Measurements from ENCODE around the gene ARMC7. TPM values are rescaled to one million over a fixed set of nuclear protein-coding genes. Genes with fewer than 3 reads are reported as not detected.
A peak's percentile ranks its signal among the peaks of the same experiment; 100 is the strongest.

Gene ARMC7
- total and polyA plus RNA-seq, 2 of the 4 experiments (the other 2 are of a cell fraction): 1.8 to 6.9 TPM

DNA sequence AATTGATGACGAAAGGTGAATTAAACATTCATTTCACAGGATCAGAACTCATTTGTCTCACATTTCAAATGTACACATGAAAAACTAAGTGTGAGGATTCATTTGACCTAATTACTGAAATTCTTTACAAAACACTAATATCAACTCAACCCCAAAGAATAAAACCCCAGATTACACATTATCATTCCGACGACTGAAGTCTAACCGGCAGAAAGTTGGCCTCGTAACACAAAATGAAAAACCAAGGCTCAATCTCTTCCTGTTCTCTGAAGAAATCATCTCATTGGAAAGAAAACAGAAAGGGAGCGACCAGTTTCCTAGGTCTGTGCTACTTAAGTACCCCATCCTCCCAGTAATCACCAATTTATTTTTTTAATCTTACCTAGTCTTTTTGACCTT, 42.8 kb downstream of the ARMC7 start:
- in situ Hi-C loops (cut with MboI; ENCODE audit: low sequenced_read_pairs): no loop called here
- Histone ChIP-seq H4K8ac (ENCODE audit: low read depth in 2 of 2, low read length in 2 of 2) (peak overlapping the region in 1 of 2 experiments; percentile 84; a peak in 2 of 4 replicates), H2BK20ac (ENCODE audit: low read depth, low read length) (no peak overlapping the region), H3K4me2 (ENCODE audit: low read depth, low read length) (peak overlapping the region; percentile 96), H2BK15ac (ENCODE audit: low read depth, low read length) (no peak overlapping the region), H3K4me3 (ENCODE audit: insufficient read depth, low read depth, low read length) (peak overlapping the region; percentile 75), H3K27me3 (ENCODE audit: control insufficient read depth, insufficient read depth, low read length) (no peaks in the 10 kb centered on the region), H4K91ac (ENCODE audit: insufficient read depth, low read depth, low read length) (peak overlapping the region; percentile 45; the same call in 1 of the 2 replicates), H3K4me1 (ENCODE audit: control insufficient read depth, insufficient read depth, low read length) (no peaks in the 10 kb centered on the region), H3K9ac (ENCODE audit: low read depth, low read length) (peak overlapping the region; percentile 74), H3K27ac (ENCODE audit: insufficient read depth, low read length) (peak overlapping the region; percentile 25; the same call in 1 of the 2 replicates), H3K9me1 (ENCODE audit: insufficient read depth, low read length) (peaks cover 6% of the 10 kb centered on the region; the same call in 1 of the 2 replicates), H2AK5ac (ENCODE audit: low read depth, low read length) (peak overlapping the region; percentile 17; the same call in 1 of the 2 replicates), H3K79me1 (ENCODE audit: low read depth in 1 of 2, low read length in 2 of 2) (peaks cover 16 to 42% of the 10 kb centered on the region in 2 experiments), H2BK5ac (ENCODE audit: low read depth, low read length, poor library complexity, severe bottlenecking) (peak overlapping the region; percentile 6), H2AFZ (replicated peaks; ENCODE audit: low read length, poor library complexity) (no peak overlapping the region), H2AK9ac (replicated peaks; ENCODE audit: low read depth, low read length, poor library complexity) (no peak overlapping the region), H3K36me3 (ENCODE audit: control insufficient read depth, insufficient read depth, low read length) (peaks cover 9% of the 10 kb centered on the region), H3K56ac (ENCODE audit: extremely low read depth, insufficient read depth, low read length) (peak overlapping the region; percentile 66), H2BK120ac (ENCODE audit: low read depth, low read length) (no peak overlapping the region), H3K9me3 (ENCODE audit: control insufficient read depth, insufficient read depth, low read length) (no peaks in the 10 kb centered on the region), H3K18ac (ENCODE audit: low read depth, low read length) (no peak overlapping the region), H4K20me1 (ENCODE audit: insufficient read depth, low read length) (peaks cover 23% of the 10 kb centered on the region), H3K14ac (replicated peaks; ENCODE audit: low read depth, low read length) (peak overlapping the region; percentile 85), H3K4ac (ENCODE audit: low read depth, low read length) (peak overlapping the region; percentile 73), H3K23ac (ENCODE audit: low read depth, low read length) (peak overlapping the region; percentile 96), H4K5ac (ENCODE audit: low read depth, low read length) (no peak overlapping the region)
- ATAC-seq (ENCODE audit: low read depth): no peak
- 6% methylated on average over 4 of the region's 6 CpGs; no CpG with 5 or more reads in 1 of the 2 experiments for WGBS, 2 experiments (ENCODE audit: extremely low coverage in 2 of 2, insufficient read length in 1 of 2)
- peak; percentile 12 for DNase-seq
- POLR2A ChIA-PET (ENCODE audit: unreplicated experiment): no interaction called here
- TF ChIP-seq POLR2A (IDR thresholded peaks at IDR 0.05; ENCODE audit: low read depth, low read length) (no peak), CEBPB (IDR thresholded peaks at IDR 0.05; ENCODE audit: low read depth, low read length) (no peak), CHD1 (IDR thresholded peaks at IDR 0.05; ENCODE audit: low read depth, low read length) (no peak), RAD21 (IDR thresholded peaks at IDR 0.05; ENCODE audit: low read length) (no peak), MXI1 (IDR thresholded peaks at IDR 0.05; ENCODE audit: borderline replicate concordance, low read depth, low read length) (no peak), MAFK (IDR thresholded peaks at IDR 0.05; ENCODE audit: low read depth, low read length) (no peak), NFE2L2 (IDR thresholded peaks at IDR 0.05; ENCODE audit: low read depth, low read length) (no peak), RFX5 (IDR thresholded peaks at IDR 0.05; ENCODE audit: low read depth, low read length) (no peak), BHLHE40 (IDR thresholded peaks at IDR 0.05; ENCODE audit: low read depth, low read length) (no peak), RCOR1 (IDR thresholded peaks at IDR 0.05; ENCODE audit: insufficient replicate concordance, low read length) (no peak), MAZ (IDR thresholded peaks at IDR 0.05; ENCODE audit: borderline replicate concordance, low read depth, low read length) (no peak), FOS (IDR thresholded peaks at IDR 0.05; ENCODE audit: low read depth, low read length) (no peak), SMC3 (IDR thresholded peaks at IDR 0.05; ENCODE audit: low read depth, low read length) (no peak)
- TF ChIP-seq, protein P1, sequence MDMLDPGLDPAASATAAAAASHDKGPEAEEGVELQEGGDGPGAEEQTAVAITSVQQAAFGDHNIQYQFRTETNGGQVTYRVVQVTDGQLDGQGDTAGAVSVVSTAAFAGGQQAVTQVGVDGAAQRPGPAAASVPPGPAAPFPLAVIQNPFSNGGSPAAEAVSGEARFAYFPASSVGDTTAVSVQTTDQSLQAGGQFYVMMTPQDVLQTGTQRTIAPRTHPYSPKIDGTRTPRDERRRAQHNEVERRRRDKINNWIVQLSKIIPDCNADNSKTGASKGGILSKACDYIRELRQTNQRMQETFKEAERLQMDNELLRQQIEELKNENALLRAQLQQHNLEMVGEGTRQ (IDR thresholded peaks at IDR 0.05; ENCODE audit: low read depth, low read length): no peak
- TF ChIP-seq, protein P2, sequence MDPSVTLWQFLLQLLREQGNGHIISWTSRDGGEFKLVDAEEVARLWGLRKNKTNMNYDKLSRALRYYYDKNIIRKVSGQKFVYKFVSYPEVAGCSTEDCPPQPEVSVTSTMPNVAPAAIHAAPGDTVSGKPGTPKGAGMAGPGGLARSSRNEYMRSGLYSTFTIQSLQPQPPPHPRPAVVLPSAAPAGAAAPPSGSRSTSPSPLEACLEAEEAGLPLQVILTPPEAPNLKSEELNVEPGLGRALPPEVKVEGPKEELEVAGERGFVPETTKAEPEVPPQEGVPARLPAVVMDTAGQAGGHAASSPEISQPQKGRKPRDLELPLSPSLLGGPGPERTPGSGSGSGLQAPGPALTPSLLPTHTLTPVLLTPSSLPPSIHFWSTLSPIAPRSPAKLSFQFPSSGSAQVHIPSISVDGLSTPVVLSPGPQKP (IDR thresholded peaks at IDR 0.05; ENCODE audit: borderline replicate concordance, low read depth, low read length): no peak
- TF ChIP-seq, protein P3, sequence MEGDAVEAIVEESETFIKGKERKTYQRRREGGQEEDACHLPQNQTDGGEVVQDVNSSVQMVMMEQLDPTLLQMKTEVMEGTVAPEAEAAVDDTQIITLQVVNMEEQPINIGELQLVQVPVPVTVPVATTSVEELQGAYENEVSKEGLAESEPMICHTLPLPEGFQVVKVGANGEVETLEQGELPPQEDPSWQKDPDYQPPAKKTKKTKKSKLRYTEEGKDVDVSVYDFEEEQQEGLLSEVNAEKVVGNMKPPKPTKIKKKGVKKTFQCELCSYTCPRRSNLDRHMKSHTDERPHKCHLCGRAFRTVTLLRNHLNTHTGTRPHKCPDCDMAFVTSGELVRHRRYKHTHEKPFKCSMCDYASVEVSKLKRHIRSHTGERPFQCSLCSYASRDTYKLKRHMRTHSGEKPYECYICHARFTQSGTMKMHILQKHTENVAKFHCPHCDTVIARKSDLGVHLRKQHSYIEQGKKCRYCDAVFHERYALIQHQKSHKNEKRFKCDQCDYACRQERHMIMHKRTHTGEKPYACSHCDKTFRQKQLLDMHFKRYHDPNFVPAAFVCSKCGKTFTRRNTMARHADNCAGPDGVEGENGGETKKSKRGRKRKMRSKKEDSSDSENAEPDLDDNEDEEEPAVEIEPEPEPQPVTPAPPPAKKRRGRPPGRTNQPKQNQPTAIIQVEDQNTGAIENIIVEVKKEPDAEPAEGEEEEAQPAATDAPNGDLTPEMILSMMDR (conservative IDR thresholded peaks at IDR 0.05; ENCODE audit: low read depth, low read length): no peak
- dilution Hi-C loops (cut with HindIII; ENCODE audit: low sequenced_read_pairs, unreplicated experiment): no loop called here
- BruUV-seq (replicated peaks): no TSS peak
- CTCF ChIA-PET: no interaction called here
- intact Hi-C loops (cut with micrococcal nuclease): loop anchor here (2.0 kb wide), 1 partner anchor 14 kb away; no protein-coding TSS in a partner anchor
